HEK293T (cell line): ENCODE results near the gene GPS1.

ENCODE experiments used
- CTCF ChIA-PET: fragments of 350-600 bp; formaldehyde crosslinking; extraction: SDS; loops from one replicate; lab custom pipeline; 2021; ENCODE audit warnings: antibody characterized with exemption, inconsistent platforms; lab: Yijun Ruan, JAX
- POLR2A ChIA-PET: fragments of 350-600 bp; formaldehyde crosslinking; extraction: SDS; loops from one replicate; lab custom pipeline; 2020; ENCODE audit warnings: antibody characterized with exemption, inconsistent platforms; lab: Yijun Ruan, JAX
- DNase-seq: peaks from one replicate; pipeline ENCODE4 v3.0.0; 2012; ENCODE audit warnings: mixed read lengths; ENCODE audit errors: extremely low spot score
- ARNT ChIP-seq: fragments of 450-650 bp; IDR thresholded peaks from 2 replicates; pipeline ENCODE4 v1.6.1; 2017; ENCODE audit warnings: mild to moderate bottlenecking
- BHLHE40 ChIP-seq: fragments of 450-650 bp; IDR thresholded peaks from 2 replicates; pipeline ENCODE4 v1.6.1; 2016; ENCODE audit warnings: mild to moderate bottlenecking, moderate library complexity, borderline replicate concordance
- CTBP1 ChIP-seq: fragments of 450-650 bp; IDR thresholded peaks from 2 replicates; pipeline ENCODE4 v1.6.1; 2016; ENCODE audit warnings: borderline replicate concordance
- ELF4 ChIP-seq: fragments of 450-650 bp; IDR thresholded peaks from 2 replicates; pipeline ENCODE4 v1.6.1; 2017; ENCODE audit warnings: antibody characterized with exemption
- FOXA1 ChIP-seq: fragments of 450-650 bp; IDR thresholded peaks from 2 replicates; pipeline ENCODE4 v1.6.1; 2016; ENCODE audit warnings: mild to moderate bottlenecking
- FOXK2 ChIP-seq: fragments of 450-650 bp; IDR thresholded peaks from 2 replicates; pipeline ENCODE4 v1.6.1; 2016; ENCODE audit warnings: mild to moderate bottlenecking
- FOXM1 ChIP-seq: fragments of 450-650 bp; IDR thresholded peaks from 2 replicates; pipeline ENCODE4 v1.6.1; 2017; ENCODE audit warnings: mild to moderate bottlenecking, borderline replicate concordance
- HDGF ChIP-seq: fragments of 450-650 bp; IDR thresholded peaks from 2 replicates; pipeline ENCODE4 v1.6.1; 2017; ENCODE audit warnings: antibody characterized with exemption, borderline replicate concordance
- L3MBTL2 ChIP-seq: fragments of 450-650 bp; conservative IDR thresholded peaks from 2 replicates; pipeline ENCODE4 v1.6.1; 2016; ENCODE audit warnings: mild to moderate bottlenecking
- LEF1 ChIP-seq: fragments of 450-650 bp; IDR thresholded peaks from 2 replicates; pipeline ENCODE4 v1.6.1; 2017; ENCODE audit warnings: mild to moderate bottlenecking, borderline replicate concordance
- NFRKB ChIP-seq: fragments of 450-650 bp; IDR thresholded peaks from 2 replicates; pipeline ENCODE4 v1.6.1; 2016; ENCODE audit warnings: mild to moderate bottlenecking, moderate library complexity
- PKNOX1 ChIP-seq: fragments of 450-650 bp; IDR thresholded peaks from 2 replicates; pipeline ENCODE4 v1.6.1; 2016
- SP1 ChIP-seq: fragments of 450-650 bp; IDR thresholded peaks from 2 replicates; pipeline ENCODE4 v1.6.1; 2017
- SUZ12 ChIP-seq: fragments of 450-650 bp; IDR thresholded peaks from 2 replicates; pipeline ENCODE4 v1.6.1; 2016; ENCODE audit warnings: mild to moderate bottlenecking
- TARDBP ChIP-seq: fragments of 450-650 bp; IDR thresholded peaks from 2 replicates; pipeline ENCODE4 v1.6.1; 2016
- ZNF384 ChIP-seq: fragments of 450-650 bp; IDR thresholded peaks from 2 replicates; pipeline ENCODE4 v1.6.1; 2016

Gene GPS1

GRCh38 chr17:82039695-82040299 is 11.9 kb upstream of the GPS1 start:
- no peak for TF ChIP-seq FOXA1
- no peak for TF ChIP-seq PKNOX1
- no peak for TF ChIP-seq L3MBTL2
- TF ChIP-seq LEF1: no peak
- TF ChIP-seq ZNF384: no peak
- TF ChIP-seq SP1: no peak
- TF ChIP-seq FOXM1: no peak
- TF ChIP-seq BHLHE40: no peak
- TF ChIP-seq ELF4: no peak
- no peak for TF ChIP-seq ARNT
- TF ChIP-seq CTBP1: no peak
- no peak for TF ChIP-seq NFRKB
- TF ChIP-seq FOXK2: no peak
- TF ChIP-seq SUZ12: no peak
- TF ChIP-seq HDGF: no peak
- TF ChIP-seq TARDBP: no peak
- ChIA-PET POLR2A (interaction anchor here (0.7 to 1.5 kb wide), 3 partner anchors 10 to 103 kb away, joined by 3 read pairs; partner anchors contain the start of genes FASN and PYCR1), CTCF (interaction anchor here (0.6 kb wide), 1 partner anchor 11 kb away, joined by 3 read pairs; no protein-coding TSS in a partner anchor)
- DNase-seq: no peak

- CTCF ChIA-PET: interaction anchor here (1.1 kb wide), 1 partner anchor 21 kb away, joined by 3 read pairs; no protein-coding TSS in a partner anchor
- TF ChIP-seq ARNT (no peak), ZNF384 (no peak), LEF1 (no peak), CTBP1 (no peak), PKNOX1 (no peak), SP1 (no peak), FOXM1 (no peak), FOXA1 (no peak), HDGF (no peak), TARDBP (no peak), FOXK2 (no peak)
- POLR2A ChIA-PET: interaction anchor here (1.1 to 1.5 kb wide), 3 partner anchors 9 to 105 kb away, joined by 3 read pairs; partner anchors contain the start of gene PYCR1
- no peak for DNase-seq
Measured at GRCh38 chr17:82041144-82041814, 10.4 kb upstream of the GPS1 start.

- ChIA-PET POLR2A (interaction anchor here (1.0 to 1.5 kb wide), 2 partner anchors 8 to 56 kb away, joined by 4 to 7 read pairs; no protein-coding TSS in a partner anchor), CTCF (interaction anchor here (1.1 kb wide), 1 partner anchor 12 kb away, joined by 5 read pairs; no protein-coding TSS in a partner anchor)
- no peak for DNase-seq
- no peak for TF ChIP-seq FOXK2
- TF ChIP-seq SUZ12: no peak
- TF ChIP-seq ELF4: no peak
- TF ChIP-seq PKNOX1: no peak
- no peak for TF ChIP-seq ZNF384
- no peak for TF ChIP-seq ARNT
- TF ChIP-seq FOXA1: no peak
- TF ChIP-seq SP1: no peak
- no peak for TF ChIP-seq BHLHE40
- TF ChIP-seq CTBP1: no peak
- no peak for TF ChIP-seq NFRKB
- TF ChIP-seq L3MBTL2: no peak
- TF ChIP-seq TARDBP: no peak
- TF ChIP-seq HDGF: no peak
Measured at GRCh38 chr17:82042649-82043048, 9.0 kb upstream of the GPS1 start.

GRCh38 chr17:82043507-82043906 is 8.2 kb upstream of the GPS1 start:
- DNase-seq: no peak
- TF ChIP-seq ELF4 (no peak), SP1 (no peak), SUZ12 (no peak), BHLHE40 (no peak)
- ChIA-PET CTCF (interaction anchor here (1.1 kb wide), 1 partner anchor 13 kb away, joined by 5 read pairs; no protein-coding TSS in a partner anchor), POLR2A (interaction anchor here (0.7 to 1.5 kb wide), 5 partner anchors 9 to 151 kb away, joined by 3 to 7 read pairs (median 3); partner anchors contain the start of genes CENPX and LRRC45)

- TF ChIP-seq ELF4 (no peak), FOXA1 (no peak), CTBP1 (no peak), HDGF (no peak), BHLHE40 (no peak), SP1 (no peak), ARNT (no peak), ZNF384 (no peak), TARDBP (no peak), L3MBTL2 (no peak), FOXK2 (no peak), LEF1 (no peak)
- DNase-seq: no peak
- POLR2A ChIA-PET: no interaction called here
- CTCF ChIA-PET: no interaction called here
Measured at GRCh38 chr17:82045936-82046484, 5.7 kb upstream of the GPS1 start.
